Activated B cell treated with CpG ODN at 0.5 μM for 24 hours (primary cell): Measurements from ENCODE around the gene G3BP1. TPM values are rescaled to one million over a fixed set of nuclear protein-coding genes. Genes with fewer than 3 reads are reported as not detected.

Experiments
- ATAC-seq: fragments of 200-7000 bp; cut with Tn5 transposase; one replicate; pipeline ENCODE4 v1.10.0; 2021; ENCODE audit warnings: low read depth, mild to moderate bottlenecking, moderate library complexity
- CTCF ChIA-PET: fragments of 350-600 bp; sonication (Branson Sonifier 250); formaldehyde crosslinking; loops from one replicate; lab custom pipeline; 2021; ENCODE audit warnings: antibody characterized with exemption; lab: Charles Lee
- POLR2A ChIA-PET: fragments of 350-600 bp; sonication (Branson Sonifier 250); formaldehyde crosslinking; loops from one replicate; lab custom pipeline; 2021; ENCODE audit warnings: antibody characterized with exemption; lab: Charles Lee
- DNase-seq: peaks from one replicate; pipeline ENCODE4 v3.0.0; 2022
- H3K27ac Mint-ChIP-seq: one replicate; pipeline ENCODE4 v1.8.0; 2020; ENCODE audit warnings: mixed read lengths
- H3K27me3 Mint-ChIP-seq: one replicate; pipeline ENCODE4 v1.8.0; 2021; ENCODE audit warnings: mixed read lengths
- H3K36me3 Mint-ChIP-seq: one replicate; pipeline ENCODE4 v1.8.0; 2021; ENCODE audit warnings: low read depth, mixed read lengths
- H3K4me1 Mint-ChIP-seq: one replicate; pipeline ENCODE4 v1.8.0; 2021; ENCODE audit warnings: mixed read lengths
- H3K4me3 Mint-ChIP-seq: one replicate; pipeline ENCODE4 v1.8.0; 2020; ENCODE audit warnings: mild to moderate bottlenecking, mixed read lengths
- H3K9me3 Mint-ChIP-seq: one replicate; pipeline ENCODE4 v1.8.0; 2020; ENCODE audit warnings: mixed read lengths
- CTCF ChIP-seq: fragments of 200-600 bp; IDR thresholded peaks from one replicate; pipeline ENCODE4 v1.8.0; 2022; ENCODE audit warnings: antibody characterized with exemption, mild to moderate bottlenecking
- intact Hi-C: fragments of 100-400 bp; cut with micrococcal nuclease; formaldehyde crosslinking; loops from one replicate; pipeline ENCODE4 v1.15.1; 2024
- total RNA-seq: library from RNA; stranded (reverse); gene quantifications from 2 replicates; pipeline ENCODE4 v1.2.3, GENCODE V29; 2022

Gene G3BP1
- total RNA-seq, 1 donor from 2014 or later: 227 TPM

- Mint-ChIP-seq H3K9me3 (no peaks in the 10 kb centered on the region), H3K36me3 (peaks cover 87% of the 10 kb centered on the region), H3K27me3 (no peaks in the 10 kb centered on the region), H3K4me3 (no peak overlapping the region), H3K27ac (no peak overlapping the region), H3K4me1 (no peaks in the 10 kb centered on the region)
- no peak for TF ChIP-seq CTCF
- intact Hi-C loops: no loop called here
- ChIA-PET CTCF (interaction anchor here (1.2 kb wide), 1 partner anchor 11 kb away, joined by 5 read pairs; no protein-coding TSS in a partner anchor), POLR2A (no interaction called here)
- DNase-seq (no peak), ATAC-seq (no peak)
Measured at GRCh38 chr5:151798674-151799073, 26.9 kb downstream of the G3BP1 start.

- ATAC-seq (no peak), DNase-seq (no peak)
- Mint-ChIP-seq H3K27ac (no peak overlapping the region), H3K27me3 (no peaks in the 10 kb centered on the region), H3K4me3 (no peak overlapping the region), H3K4me1 (no peaks in the 10 kb centered on the region), H3K9me3 (no peaks in the 10 kb centered on the region), H3K36me3 (peaks cover 87% of the 10 kb centered on the region)
- no peak for TF ChIP-seq CTCF
- intact Hi-C loops: no loop called here
- CTCF ChIA-PET: interaction anchor here (1.2 kb wide), 1 partner anchor 10 kb away, joined by 5 read pairs; no protein-coding TSS in a partner anchor
- POLR2A ChIA-PET: interaction anchor here (1.8 kb wide), 1 partner anchor 27 kb away, joined by 10 read pairs; the partner anchor contains the start of gene G3BP1
Measured at GRCh38 chr5:151799407-151799806, 27.7 kb downstream of the G3BP1 start.

- POLR2A ChIA-PET: interaction anchor here (1.8 kb wide), 1 partner anchor 29 kb away, joined by 10 read pairs; the partner anchor contains the start of gene G3BP1
- intact Hi-C loops: no loop called here
- Mint-ChIP-seq H3K27ac (no peak overlapping the region), H3K4me3 (no peak overlapping the region), H3K36me3 (peaks cover 87% of the 10 kb centered on the region), H3K4me1 (peaks cover 4% of the 10 kb centered on the region), H3K9me3 (no peaks in the 10 kb centered on the region), H3K27me3 (no peaks in the 10 kb centered on the region)
- TF ChIP-seq CTCF: no peak
- ATAC-seq (no peak), DNase-seq (no peak)
- CTCF ChIA-PET: no interaction called here
Measured at GRCh38 chr5:151800532-151800931, 28.8 kb downstream of the G3BP1 start.

- ChIA-PET POLR2A (no interaction called here), CTCF (interaction anchor here (0.7 kb wide), 1 partner anchor 290 kb away, joined by 3 read pairs; no protein-coding TSS in a partner anchor)
- intact Hi-C loops: no loop called here
- Mint-ChIP-seq H3K9me3 (no peaks in the 10 kb centered on the region), H3K4me3 (no peak overlapping the region), H3K27ac (peak overlapping the region; percentile 47), H3K27me3 (no peaks in the 10 kb centered on the region), H3K4me1 (peaks cover 10% of the 10 kb centered on the region), H3K36me3 (peaks cover 86% of the 10 kb centered on the region)
- ATAC-seq: no peak
- DNase-seq: no peak
- TF ChIP-seq CTCF: no peak
Measured at GRCh38 chr5:151805414-151806223, 33.9 kb downstream of the G3BP1 start.

- peaks cover 90% of the 10 kb centered on the region for H3K36me3 Mint-ChIP-seq
- DNase-seq (no peak), ATAC-seq (no peak)
- intact Hi-C loops: no loop called here
- no peak overlapping the region for H3K27ac Mint-ChIP-seq
- H3K4me3 Mint-ChIP-seq: no peak overlapping the region
- H3K4me1 Mint-ChIP-seq: peaks cover 11% of the 10 kb centered on the region
- CTCF ChIA-PET: interaction anchor here (1.5 kb wide), 1 partner anchor 10 kb away, joined by 5 read pairs; no protein-coding TSS in a partner anchor
- H3K9me3 Mint-ChIP-seq: peaks cover 4% of the 10 kb centered on the region
- no peak for TF ChIP-seq CTCF
- POLR2A ChIA-PET: no interaction called here
- no peaks in the 10 kb centered on the region for H3K27me3 Mint-ChIP-seq
Measured at GRCh38 chr5:151808451-151809169, 36.9 kb downstream of the G3BP1 start.
